Adrenal gland (tissue), 5 donors: ENCODE data around the gene IGSF3.

Experiments used
- CTCF ChIP-seq, 6 experiments: fragments of 450-650 bp in 4 of 6; fragments of 200-600 bp in 2 of 6; sonication (generic) in 1 of 6; IDR thresholded peaks; 1 replicate in 5 of 6; 2 replicates in 1 of 6; pipeline versions ENCODE4 v1.5.1 to v1.8.0; 2016 to 2021; ENCODE audit warnings: antibody characterized with exemption in 6 of 6, mild to moderate bottlenecking in 2 of 6, moderate library complexity in 1 of 6
- POLR2A ChIP-seq, 2 donors: fragments of 450-650 bp; IDR thresholded peaks; one replicate each; pipeline ENCODE4 v1.6.1; 2017; ENCODE audit warnings: antibody characterized with exemption in 2 of 2, mild to moderate bottlenecking in 2 of 2, moderate library complexity in 1 of 2
- donor health status: DM: no; HTN: no; CAD: no.

GRCh38 chr1:116671072-116671760 is 3.7 kb upstream of the IGSF3 start:
- TF ChIP-seq CTCF (IDR thresholded peaks at IDR 0.05): no peak
- no peak for TF ChIP-seq POLR2A (IDR thresholded peaks at IDR 0.05)
